OCI-LY7 (cell line): ENCODE results near the gene ATP11A.

Experiments used
- EZH2phosphoT487 ChIP-seq: fragments of 200-600 bp; sonication (generic); IDR thresholded peaks from 2 replicates; pipeline ENCODE4 v1.6.1; 2018; ENCODE audit warnings: low read depth, borderline replicate concordance, mild to moderate bottlenecking, mixed run types, antibody characterized with exemption, low read length, moderate library complexity, mixed read lengths
- TF ChIP-seq, protein P1 (sequence below): fragments of 200-600 bp; sonication (generic); conservative IDR thresholded peaks from 2 replicates; pipeline ENCODE4 v1.5.1; 2014; ENCODE audit warnings: mild to moderate bottlenecking, antibody characterized with exemption, low read length, moderate library complexity, mixed read lengths

DNA sequence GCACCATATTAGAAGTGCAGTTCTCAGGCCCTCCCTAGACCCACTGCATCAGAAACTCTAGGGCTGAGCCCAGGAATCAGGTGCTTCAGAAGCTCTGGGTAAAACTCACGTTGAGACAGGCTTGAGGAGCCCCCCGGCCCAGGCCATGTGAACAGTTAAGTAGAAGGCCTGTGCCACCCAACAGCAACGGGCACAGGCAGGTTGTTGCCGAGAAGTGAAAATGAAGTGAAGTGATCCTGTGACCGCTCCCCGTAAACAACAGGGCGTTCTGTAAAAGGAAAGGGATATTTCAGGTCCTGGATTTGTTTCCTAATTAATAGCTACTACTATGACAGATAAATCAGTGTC is 128.8 kb downstream of the ATP11A start:
- TF ChIP-seq, protein P1, sequence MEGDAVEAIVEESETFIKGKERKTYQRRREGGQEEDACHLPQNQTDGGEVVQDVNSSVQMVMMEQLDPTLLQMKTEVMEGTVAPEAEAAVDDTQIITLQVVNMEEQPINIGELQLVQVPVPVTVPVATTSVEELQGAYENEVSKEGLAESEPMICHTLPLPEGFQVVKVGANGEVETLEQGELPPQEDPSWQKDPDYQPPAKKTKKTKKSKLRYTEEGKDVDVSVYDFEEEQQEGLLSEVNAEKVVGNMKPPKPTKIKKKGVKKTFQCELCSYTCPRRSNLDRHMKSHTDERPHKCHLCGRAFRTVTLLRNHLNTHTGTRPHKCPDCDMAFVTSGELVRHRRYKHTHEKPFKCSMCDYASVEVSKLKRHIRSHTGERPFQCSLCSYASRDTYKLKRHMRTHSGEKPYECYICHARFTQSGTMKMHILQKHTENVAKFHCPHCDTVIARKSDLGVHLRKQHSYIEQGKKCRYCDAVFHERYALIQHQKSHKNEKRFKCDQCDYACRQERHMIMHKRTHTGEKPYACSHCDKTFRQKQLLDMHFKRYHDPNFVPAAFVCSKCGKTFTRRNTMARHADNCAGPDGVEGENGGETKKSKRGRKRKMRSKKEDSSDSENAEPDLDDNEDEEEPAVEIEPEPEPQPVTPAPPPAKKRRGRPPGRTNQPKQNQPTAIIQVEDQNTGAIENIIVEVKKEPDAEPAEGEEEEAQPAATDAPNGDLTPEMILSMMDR: no peak
- TF ChIP-seq EZH2phosphoT487: no peak
